GM12878 (cell line): ENCODE results near the gene ANKRD66. TPM values are rescaled to one million over a fixed set of nuclear protein-coding genes. Genes with fewer than 3 reads are reported as not detected.

Source experiments
- ATAC-seq: fragments of 200-7000 bp; cut with Tn5 transposase; 3 replicates; pipeline ENCODE4 v1.9.1; 2020; ENCODE audit warnings: mild to moderate bottlenecking, moderate library complexity
- BruUV-seq: library from RNA; stranded (reverse); fragments of 400-500 nt; replicated peaks from 2 replicates; lab custom pipeline; 2021; lab: Mats Ljungman, UMichigan
- CTCF ChIA-PET: fragments of 300-600 bp; sonication (Branson Sonifier 250); formaldehyde crosslinking; extraction: SDS; loops from one replicate; lab custom pipeline; 2021; ENCODE audit warnings: inconsistent platforms; lab: Yijun Ruan, JAX
- POLR2A ChIA-PET: fragments of 350-600 bp; formaldehyde crosslinking; extraction: SDS; loops from one replicate; lab custom pipeline; 2021; ENCODE audit warnings: inconsistent platforms; lab: Charles Lee
- RAD21 ChIA-PET: fragments of 300-600 bp; sonication (Branson Sonifier 250); formaldehyde crosslinking; loops from one replicate; lab custom pipeline; 2023; ENCODE audit warnings: antibody characterized with exemption; ENCODE audit not compliant: unreplicated experiment; lab: Charles Lee
- SMC1A ChIA-PET: fragments of 300-600 bp; sonication (Branson Sonifier 250); formaldehyde crosslinking; loops from one replicate; lab custom pipeline; 2023; ENCODE audit not compliant: unreplicated experiment, uncharacterized antibody; lab: Charles Lee
- DNase-seq: peaks from one replicate; pipeline ENCODE4 v3.0.0-alpha.2; 2011; ENCODE audit warnings: low read depth, low spot score
- FAIRE-seq: peaks from 3 replicates; lab custom pipeline; 2011; peaks lifted over from hg19 to GRCh38; lab: Jason Lieb, UNC
- H2AFZ ChIP-seq: 2 replicates; pipeline ENCODE4 v1.6.0; 2011; ENCODE audit warnings: low read depth, low read length, control low read depth; ENCODE audit not compliant: control insufficient read depth
- H3K27ac ChIP-seq: 2 replicates; pipeline ENCODE4 v1.5.1; 2011; ENCODE audit warnings: control low read depth; ENCODE audit not compliant: control insufficient read depth, insufficient read depth
- H3K27me3 ChIP-seq, 2 experiments: replicated peaks in 1 of 2; 2 replicates each; pipeline versions ENCODE4 v1.6.0 to v1.6.1; 2011; ENCODE audit warnings: low read length in 1 of 2; ENCODE audit not compliant: control insufficient read depth in 2 of 2, insufficient read depth in 2 of 2
- H3K36me3 ChIP-seq, 2 experiments: 2 replicates each; pipeline ENCODE4 v1.5.1; 2011; ENCODE audit warnings: low read length in 1 of 2; ENCODE audit not compliant: control insufficient read depth in 2 of 2, insufficient read depth in 2 of 2
- H3K4me1 ChIP-seq: 2 replicates; pipeline ENCODE4 v1.6.1; 2011; ENCODE audit warnings: mild to moderate bottlenecking, low read length, moderate library complexity, mixed read lengths; ENCODE audit not compliant: control insufficient read depth, insufficient read depth
- H3K4me2 ChIP-seq: 2 replicates; pipeline ENCODE4 v1.6.0; 2011; ENCODE audit warnings: control low read depth; ENCODE audit not compliant: control insufficient read depth, insufficient read depth
- H3K4me3 ChIP-seq: fragments of 200-600 bp; sonication (generic); 2 replicates; pipeline ENCODE4 v1.5.1; 2016
- H3K79me2 ChIP-seq: 2 replicates; pipeline ENCODE4 v1.6.0; 2011; ENCODE audit warnings: low read length; ENCODE audit not compliant: control insufficient read depth, insufficient read depth
- H3K9ac ChIP-seq: 2 replicates; pipeline ENCODE4 v1.8.0; 2011; ENCODE audit warnings: low read length, control low read depth, mixed read lengths; ENCODE audit not compliant: control insufficient read depth, insufficient read depth
- H3K9me3 ChIP-seq: replicated peaks from 3 replicates; pipeline ENCODE4 v1.5.1; 2011; ENCODE audit warnings: mild to moderate bottlenecking, low read length; ENCODE audit not compliant: control insufficient read depth, insufficient read depth
- H4K20me1 ChIP-seq: 2 replicates; pipeline ENCODE4 v1.6.0; 2011; ENCODE audit not compliant: control insufficient read depth, insufficient read depth
- CBX3 ChIP-seq: fragments of 200-600 bp; sonication (generic); IDR thresholded peaks from 2 replicates; pipeline ENCODE4 v1.6.1; 2016; ENCODE audit warnings: low read depth, borderline replicate concordance
- MTA2 ChIP-seq: fragments of 450-650 bp; IDR thresholded peaks from 2 replicates; pipeline ENCODE4 v1.6.1; 2016; ENCODE audit warnings: low read depth, mild to moderate bottlenecking, moderate library complexity
- NR2F1 ChIP-seq: fragments of 450-650 bp; conservative IDR thresholded peaks from 2 replicates; pipeline ENCODE4 v1.6.1; 2017; ENCODE audit warnings: mild to moderate bottlenecking
- SMARCA5 ChIP-seq: fragments of 450-650 bp; IDR thresholded peaks from 2 replicates; pipeline ENCODE4 v1.6.1; 2017; ENCODE audit warnings: mild to moderate bottlenecking
- SREBF1 ChIP-seq: IDR thresholded peaks from 2 replicates; pipeline ENCODE4 v1.6.1; 2012; ENCODE audit warnings: mild to moderate bottlenecking, low read length
- TCF7 ChIP-seq: IDR thresholded peaks from 2 replicates; pipeline ENCODE4 v1.6.1; 2014; ENCODE audit warnings: antibody characterized with exemption, borderline replicate concordance
- WRNIP1 ChIP-seq: IDR thresholded peaks from 2 replicates; pipeline ENCODE4 v1.6.1; 2011; ENCODE audit warnings: low read depth, low read length, improper control_type of control experiment, borderline replicate concordance
- WGBS: methylation state at CpG from one replicate; pipeline ENCODE4 v1.1.6; 2016; ENCODE audit warnings: low lambda C conversion rate; ENCODE audit not compliant: insufficient replicate concordance, insufficient coverage; ENCODE audit errors: missing lambda C conversion rate; 5-methylcytosine and 5-hydroxymethylcytosine counted together
- in situ Hi-C: fragments of 300-500 bp; cut with MboI; formaldehyde crosslinking; loops from 9 replicates; pipeline ENCODE4 v1.14.3; 2018; ENCODE audit warnings: mixed read lengths
- intact Hi-C: fragments of 100-400 bp; cut with micrococcal nuclease; formaldehyde crosslinking; loops from one replicate; pipeline ENCODE4 v1.14.2; 2022; ENCODE audit not compliant: unreplicated experiment
- polyA plus RNA-seq, 11 experiments: library from polyadenylated mRNA; depleted of rRNA in 4 of 11; unstranded in 6 of 11; stranded (reverse) in 5 of 11; fragments of >200 nt; fragmentation: Nextera tagmentation in 4 of 11; fragmentation: Illumina TruSeq in 1 of 11; extraction: Ambion mirVana in 4 of 11; extraction: Trizol in 1 of 11; gene quantifications; 1 replicate in 1 of 11; 2 replicates in 10 of 11; pipeline versions ENCODE4 v1.2.1 to v1.2.3, GENCODE V29; 2011 to 2016; ENCODE audit warnings: inconsistent platforms in 2 of 11, missing spikeins in 2 of 11, low read depth in 1 of 11
- total RNA-seq, 4 experiments: library from RNA; depleted of rRNA in 3 of 4; stranded (reverse); fragments of >200 nt in 3 of 4; fragmentation: Illumina TruSeq in 1 of 4; extraction: Trizol in 1 of 4; gene quantifications; 2 replicates each; pipeline versions ENCODE4 v1.2.1 to v1.2.3, GENCODE V29; 2013 to 2021

ANKRD66 gene
- total and polyA plus RNA-seq, 10 of the 15 experiments (the other 5 are each of a cell fraction or from before 2014, with no cell fraction given): not detected

DNA sequence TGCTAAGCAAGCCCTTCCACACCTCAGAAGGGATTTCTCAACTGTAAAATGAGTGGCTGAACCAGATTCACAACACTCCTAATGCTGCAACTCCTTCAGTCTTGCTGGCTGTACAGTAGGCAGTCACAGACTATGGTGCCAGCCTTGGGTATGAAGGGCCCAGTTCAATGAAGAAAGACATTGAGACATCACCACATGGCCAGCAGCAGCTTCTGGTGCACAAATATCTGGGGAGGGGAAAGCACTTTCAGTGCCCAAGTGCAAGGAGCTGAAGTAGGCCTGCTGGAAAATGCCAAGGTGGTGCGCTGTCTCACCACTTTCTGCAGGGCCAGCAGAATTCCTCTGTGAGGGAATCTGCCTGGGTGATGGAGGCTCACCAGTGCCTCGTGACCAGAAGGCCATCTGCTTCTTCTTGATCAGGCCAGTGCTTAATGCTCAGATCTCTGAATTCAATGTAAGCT is 13.4 kb upstream of the ANKRD66 start:
- DNase-seq (no peak), ATAC-seq (no peak), FAIRE-seq (no peak)
- no peak overlapping the region for H2AFZ ChIP-seq
- no peak for TF ChIP-seq NR2F1
- no peak for TF ChIP-seq SMARCA5
- TF ChIP-seq TCF7: no peak
- no peak for TF ChIP-seq WRNIP1
- TF ChIP-seq SREBF1: no peak
- TF ChIP-seq CBX3: no peak
- no peak for TF ChIP-seq MTA2
- SMC1A ChIA-PET: interaction anchor here (0.6 kb wide), 1 partner anchor 23 kb away, joined by 3 read pairs; no protein-coding TSS in a partner anchor
- no peaks in the 10 kb centered on the region for H3K9me3 ChIP-seq
- no peak overlapping the region for H3K4me3 ChIP-seq
- RAD21 ChIA-PET: no interaction called here
- H3K9ac ChIP-seq: no peak overlapping the region
- no peak overlapping the region for H3K4me2 ChIP-seq
- CTCF ChIA-PET: interaction anchor here (0.7 kb wide), 1 partner anchor 14 kb away, joined by 3 read pairs; the partner anchor contains the start of gene ANKRD66
- H4K20me1 ChIP-seq: no peaks in the 10 kb centered on the region; the same call in 1 of the 2 replicates
- H3K79me2 ChIP-seq: no peaks in the 10 kb centered on the region
- in situ Hi-C loops (no loop called here), intact Hi-C loops (no loop called here)
- H3K27ac ChIP-seq: no peak overlapping the region
- POLR2A ChIA-PET: no interaction called here
- peaks cover 3 to 8% of the 10 kb centered on the region in 2 experiments for H3K27me3 ChIP-seq
- no peaks in the 10 kb centered on the region for H3K4me1 ChIP-seq
- H3K36me3 ChIP-seq: no peaks in the 10 kb centered on the region
- WGBS: 38% methylated on average over 2 of the region's 2 CpGs
- no TSS peak for BruUV-seq
